ENCODE measurements around the gene NDUFA12. TPM values are rescaled to one million over a fixed set of nuclear protein-coding genes. Genes with fewer than 3 reads are reported as not detected.
A peak's percentile ranks its signal among the peaks of the same experiment; 100 is the strongest.
"Not testable (repeated sequence)": the region's sequence is repeated elsewhere in the genome, so short reads cannot be mapped to it uniquely, and the experiment has no call there.

The NDUFA12 gene
- total and polyA plus RNA-seq, 2 donors, result 119 to 136 TPM

DNA sequence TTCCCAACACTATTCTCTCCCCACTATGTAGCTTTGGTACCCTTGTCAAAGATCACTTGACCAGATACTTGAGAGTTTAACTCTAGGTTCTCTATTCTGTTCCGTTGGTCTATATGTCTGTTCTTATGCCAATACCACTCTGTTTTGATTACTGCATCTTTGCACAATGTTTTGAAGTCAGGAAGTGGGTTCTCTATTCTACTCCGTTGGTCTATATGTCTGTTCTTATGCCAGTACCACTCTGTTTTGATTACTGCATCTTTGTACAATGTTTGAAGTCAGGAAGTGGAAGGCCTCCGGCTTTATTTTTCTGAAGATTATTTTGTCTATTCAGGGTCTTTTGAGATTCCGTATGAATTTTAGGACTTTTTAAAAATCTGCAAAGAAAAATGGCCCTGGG, 2.7 kb upstream of the NDUFA12 start:
- H3K9me3 ChIP-seq (ENCODE audit: control insufficient read depth in 2 of 2, insufficient read depth in 1 of 2, low read length in 1 of 2), result peaks cover 0 to 21% of the 10 kb centered on the region in 2 donors
- WGBS, result 82% methylated on average over 4 of the region's 4 CpGs
- no peak for DNase-seq (ENCODE audit: low read depth in 6 of 9, low spot score in 9 of 9)
- H3K27ac ChIP-seq (ENCODE audit: low read depth in 1 of 2, low read length in 1 of 2), result no peak overlapping the region
- peaks cover 0 to 5% of the 10 kb centered on the region in 2 donors for H3K4me1 ChIP-seq (ENCODE audit: control insufficient read depth in 2 of 2, insufficient read depth in 2 of 2, low read length in 2 of 2)
- H3K27me3 ChIP-seq (ENCODE audit: control insufficient read depth in 2 of 2, insufficient read depth in 1 of 2, low read length in 1 of 2), result no peaks in the 10 kb centered on the region
- H3K36me3 ChIP-seq (ENCODE audit: control insufficient read depth in 2 of 2, insufficient read depth in 2 of 2, low read length in 1 of 2), result peaks cover 0 to 2% of the 10 kb centered on the region in 2 donors
- H3K4me3 ChIP-seq (ENCODE audit: low read length in 2 of 2), result no peak overlapping the region

DNA sequence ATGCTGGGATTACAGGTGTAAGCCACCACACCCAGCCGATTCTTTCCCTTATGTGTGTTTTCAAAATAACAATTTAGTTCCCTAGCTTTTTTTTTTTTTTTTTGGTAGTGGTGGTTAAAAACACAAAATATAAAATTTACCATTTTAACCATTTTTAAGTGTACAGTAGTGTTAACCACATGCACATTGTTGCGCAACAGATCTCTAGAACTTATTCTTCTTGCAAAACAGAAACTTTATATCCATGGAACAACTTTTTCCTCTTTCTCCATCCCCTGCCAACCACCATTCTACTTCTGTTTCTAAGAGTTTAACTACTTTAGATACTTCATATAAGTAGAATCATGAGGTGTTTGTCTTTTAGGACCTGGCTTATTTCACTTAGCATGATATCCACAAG, 1.1 kb upstream of the NDUFA12 start:
- WGBS, result over 99% methylated on average over 2 of the region's 2 CpGs
- H3K4me3 ChIP-seq (ENCODE audit: low read length in 2 of 2), result no peak overlapping the region
- no peak overlapping the region for H3K27ac ChIP-seq (ENCODE audit: low read depth in 1 of 2, low read length in 1 of 2)
- no peak for DNase-seq (ENCODE audit: low read depth in 6 of 9, low spot score in 9 of 9)
- H3K4me1 ChIP-seq (ENCODE audit: control insufficient read depth in 2 of 2, insufficient read depth in 2 of 2, low read length in 2 of 2), result peaks cover 0 to 5% of the 10 kb centered on the region in 2 donors
- H3K36me3 ChIP-seq (ENCODE audit: control insufficient read depth in 2 of 2, insufficient read depth in 2 of 2, low read length in 1 of 2), result peaks cover 6 to 10% of the 10 kb centered on the region in 2 donors
- H3K9me3 ChIP-seq (ENCODE audit: control insufficient read depth in 2 of 2, insufficient read depth in 1 of 2, low read length in 1 of 2), result peaks cover 0 to 21% of the 10 kb centered on the region in 2 donors
- H3K27me3 ChIP-seq (ENCODE audit: control insufficient read depth in 2 of 2, insufficient read depth in 1 of 2, low read length in 1 of 2), result no peaks in the 10 kb centered on the region

DNA sequence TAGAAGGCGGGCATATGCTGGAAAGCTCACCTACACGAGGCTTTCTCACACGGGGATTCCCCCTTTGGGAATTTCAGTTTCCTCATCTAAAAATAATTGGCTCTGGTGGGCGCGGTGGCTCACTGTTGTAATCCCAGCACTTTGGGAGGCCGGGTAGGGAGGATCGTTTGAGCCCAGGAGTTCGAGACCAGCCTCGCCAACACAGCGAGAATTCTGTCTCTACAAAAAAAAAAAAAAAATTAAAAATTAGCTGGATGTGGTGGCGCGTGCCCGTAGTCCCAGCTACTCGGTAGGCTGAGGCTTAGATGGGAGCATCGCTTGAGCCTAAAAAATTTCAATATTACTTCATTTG, 400 bp upstream of the NDUFA12 start:
- Histone ChIP-seq H3K36me3 (ENCODE audit: control insufficient read depth in 2 of 2, insufficient read depth in 2 of 2, low read length in 1 of 2) (peaks cover 6 to 10% of the 10 kb centered on the region in 2 donors), H3K27me3 (ENCODE audit: control insufficient read depth in 2 of 2, insufficient read depth in 1 of 2, low read length in 1 of 2) (no peaks in the 10 kb centered on the region), H3K4me1 (ENCODE audit: control insufficient read depth in 2 of 2, insufficient read depth in 2 of 2, low read length in 2 of 2) (peaks cover 0 to 5% of the 10 kb centered on the region in 2 donors), H3K4me3 (ENCODE audit: low read length in 2 of 2) (peak overlapping the region; percentile 73 to 86), H3K9me3 (ENCODE audit: control insufficient read depth in 2 of 2, insufficient read depth in 1 of 2, low read length in 1 of 2) (peaks cover 0 to 19% of the 10 kb centered on the region in 2 donors), H3K27ac (ENCODE audit: low read depth in 1 of 2, low read length in 1 of 2) (peak overlapping the region; percentile 3 to 38)
- no peak for DNase-seq (ENCODE audit: low read depth in 6 of 9, low spot score in 9 of 9)
- 77% methylated on average over 15 of the region's 15 CpGs for WGBS

DNA sequence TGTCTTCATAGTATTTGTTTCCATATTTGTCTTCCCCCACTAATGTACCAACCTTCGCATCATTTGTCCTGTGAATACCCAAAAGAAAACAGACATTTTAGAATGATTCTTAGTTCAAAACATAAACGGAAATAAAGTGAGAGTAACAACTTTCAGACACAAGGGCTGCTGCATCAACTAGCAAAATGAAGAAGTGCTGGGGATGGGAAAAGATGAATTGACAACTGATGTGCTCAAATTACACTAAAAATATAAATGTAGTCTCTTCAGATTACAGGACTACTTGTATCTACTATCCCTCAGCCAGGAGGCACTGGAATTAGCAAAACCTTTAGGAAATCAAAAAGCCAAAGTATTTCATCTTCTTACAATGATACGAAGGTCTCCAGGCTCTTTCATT, 743 bp downstream of the NDUFA12 start:
- Histone ChIP-seq H3K4me1 (ENCODE audit: control insufficient read depth in 2 of 2, insufficient read depth in 2 of 2, low read length in 2 of 2) (peaks cover 0 to 5% of the 10 kb centered on the region in 2 donors), H3K27ac (ENCODE audit: low read depth in 1 of 2, low read length in 1 of 2) (peak overlapping the region in 1 of 2 donors; percentile 71), H3K27me3 (ENCODE audit: control insufficient read depth in 2 of 2, insufficient read depth in 1 of 2, low read length in 1 of 2) (no peaks in the 10 kb centered on the region), H3K9me3 (ENCODE audit: control insufficient read depth in 2 of 2, insufficient read depth in 1 of 2, low read length in 1 of 2) (peaks cover 0 to 7% of the 10 kb centered on the region in 2 donors), H3K36me3 (ENCODE audit: control insufficient read depth in 2 of 2, insufficient read depth in 2 of 2, low read length in 1 of 2) (peaks cover 6 to 10% of the 10 kb centered on the region in 2 donors), H3K4me3 (ENCODE audit: low read length in 2 of 2) (peak overlapping the region; percentile 73 to 86)
- DNase-seq (ENCODE audit: low read depth in 6 of 9, low spot score in 9 of 9), result no peak
- 33% methylated on average over 3 of the region's 3 CpGs for WGBS

DNA sequence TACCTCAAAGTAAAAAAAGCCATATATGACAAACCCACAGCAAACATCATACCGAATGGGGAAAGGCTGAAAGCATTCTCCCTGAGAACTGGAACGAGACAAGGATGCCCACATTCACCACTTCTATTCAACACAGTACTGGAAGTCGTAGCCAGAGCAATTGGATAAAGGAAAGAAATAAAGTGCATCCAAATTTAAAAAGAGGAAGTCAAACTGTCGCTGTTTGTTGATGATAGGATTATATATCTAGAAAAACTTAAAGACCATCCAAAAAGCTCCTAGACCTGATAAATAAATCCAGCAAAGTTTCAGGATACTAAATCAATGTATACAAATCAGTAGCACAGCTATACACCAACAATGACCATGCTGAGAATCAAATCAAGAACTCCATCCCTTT, 5.2 kb downstream of the NDUFA12 start:
- Histone ChIP-seq H3K9me3 (ENCODE audit: control insufficient read depth in 2 of 2, insufficient read depth in 1 of 2, low read length in 1 of 2) (no peaks in the 10 kb centered on the region), H3K27ac (ENCODE audit: low read depth in 1 of 2, low read length in 1 of 2) (no peak overlapping the region), H3K4me3 (ENCODE audit: low read length in 2 of 2) (no peak overlapping the region), H3K36me3 (ENCODE audit: control insufficient read depth in 2 of 2, insufficient read depth in 2 of 2, low read length in 1 of 2) (peaks cover 11 to 22% of the 10 kb centered on the region in 2 donors), H3K4me1 (ENCODE audit: control insufficient read depth in 2 of 2, insufficient read depth in 2 of 2, low read length in 2 of 2) (no peaks in the 10 kb centered on the region), H3K27me3 (ENCODE audit: control insufficient read depth in 2 of 2, insufficient read depth in 1 of 2, low read length in 1 of 2) (no peaks in the 10 kb centered on the region)
- no peak for DNase-seq (ENCODE audit: low read depth in 6 of 9, low spot score in 9 of 9)
- WGBS, result 31% methylated on average over 4 of the region's 4 CpGs

DNA sequence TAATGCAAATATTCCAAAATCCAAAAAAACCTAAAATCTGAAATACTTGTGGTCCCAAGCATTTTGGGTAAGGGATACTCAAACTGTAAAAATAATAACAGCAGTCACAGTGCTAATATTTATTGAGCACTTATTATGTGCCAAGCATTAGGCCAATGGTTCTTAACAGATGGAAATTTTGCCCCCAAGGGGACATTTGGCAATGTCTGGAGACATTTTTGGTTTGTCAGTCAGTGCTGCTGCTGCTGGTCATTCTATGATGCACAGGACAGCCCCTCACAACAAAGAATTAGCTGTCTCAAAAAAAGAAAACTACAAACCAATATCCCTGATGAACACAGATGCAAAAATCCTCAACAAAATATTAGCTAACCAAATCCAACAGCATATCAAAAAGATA, 5.8 kb downstream of the NDUFA12 start:
- H3K27ac ChIP-seq (ENCODE audit: low read depth in 1 of 2, low read length in 1 of 2), result no peak overlapping the region
- peaks cover 11 to 26% of the 10 kb centered on the region in 2 donors for H3K36me3 ChIP-seq (ENCODE audit: control insufficient read depth in 2 of 2, insufficient read depth in 2 of 2, low read length in 1 of 2)
- H3K4me3 ChIP-seq (ENCODE audit: low read length in 2 of 2), result no peak overlapping the region
- no peaks in the 10 kb centered on the region for H3K9me3 ChIP-seq (ENCODE audit: control insufficient read depth in 2 of 2, insufficient read depth in 1 of 2, low read length in 1 of 2)
- no peaks in the 10 kb centered on the region for H3K27me3 ChIP-seq (ENCODE audit: control insufficient read depth in 2 of 2, insufficient read depth in 1 of 2, low read length in 1 of 2)
- no peak for DNase-seq (ENCODE audit: low read depth in 6 of 9, low spot score in 9 of 9)
- H3K4me1 ChIP-seq (ENCODE audit: control insufficient read depth in 2 of 2, insufficient read depth in 2 of 2, low read length in 2 of 2), result no peaks in the 10 kb centered on the region

DNA sequence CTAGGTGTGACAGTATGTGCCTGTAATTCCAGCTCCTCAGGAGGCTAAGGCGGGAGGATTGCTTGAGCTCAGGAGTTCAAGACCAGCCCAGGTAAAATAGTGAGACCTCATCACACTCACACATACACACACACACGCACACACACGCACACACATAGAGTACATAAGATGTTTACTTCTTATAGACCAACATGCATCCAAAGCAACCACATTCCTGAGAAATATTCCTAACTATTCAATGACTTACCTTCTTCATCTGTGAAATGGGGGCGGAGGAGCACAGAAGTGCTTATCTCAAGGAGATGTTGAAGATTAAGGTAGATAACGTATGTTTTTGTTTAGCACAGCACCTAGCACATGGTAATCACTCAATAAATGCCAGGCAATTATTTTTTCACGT, 6.4 kb downstream of the NDUFA12 start:
- Histone ChIP-seq H3K4me3 (ENCODE audit: low read length in 2 of 2) (no peak overlapping the region), H3K27me3 (ENCODE audit: control insufficient read depth in 2 of 2, insufficient read depth in 1 of 2, low read length in 1 of 2) (no peaks in the 10 kb centered on the region), H3K4me1 (ENCODE audit: control insufficient read depth in 2 of 2, insufficient read depth in 2 of 2, low read length in 2 of 2) (no peaks in the 10 kb centered on the region), H3K27ac (ENCODE audit: low read depth in 1 of 2, low read length in 1 of 2) (no peak overlapping the region), H3K36me3 (ENCODE audit: control insufficient read depth in 2 of 2, insufficient read depth in 2 of 2, low read length in 1 of 2) (peaks cover 16 to 32% of the 10 kb centered on the region in 2 donors), H3K9me3 (ENCODE audit: control insufficient read depth in 2 of 2, insufficient read depth in 1 of 2, low read length in 1 of 2) (no peaks in the 10 kb centered on the region)
- WGBS, result 98% methylated on average over 6 of the region's 6 CpGs
- DNase-seq (ENCODE audit: low read depth in 6 of 9, low spot score in 9 of 9), result no peak

DNA sequence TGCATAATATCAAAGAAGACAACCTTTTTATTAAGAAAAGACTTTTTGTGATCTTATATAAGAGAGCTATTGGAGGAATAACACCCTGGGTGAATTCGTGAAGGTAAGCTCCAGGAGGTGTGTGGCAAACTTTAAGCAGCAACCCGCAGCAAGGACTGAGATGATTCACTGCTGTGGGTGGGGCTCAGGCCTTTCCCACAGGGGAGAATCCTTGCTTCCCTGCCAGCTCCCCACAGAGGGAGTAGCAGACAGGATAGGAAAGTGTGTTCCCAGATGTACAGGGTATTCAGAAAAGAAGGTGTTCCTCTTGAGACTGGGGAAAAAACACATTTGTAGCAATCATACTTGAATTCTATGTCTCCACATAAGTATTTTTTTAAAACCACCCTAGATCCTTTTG, 9.2 kb downstream of the NDUFA12 start:
- peaks cover 0 to 6% of the 10 kb centered on the region in 2 donors for H3K4me1 ChIP-seq (ENCODE audit: control insufficient read depth in 2 of 2, insufficient read depth in 2 of 2, low read length in 2 of 2)
- H3K27ac ChIP-seq (ENCODE audit: low read depth in 1 of 2, low read length in 1 of 2), result no peak overlapping the region
- H3K36me3 ChIP-seq (ENCODE audit: control insufficient read depth in 2 of 2, insufficient read depth in 2 of 2, low read length in 1 of 2), result peaks cover 10 to 32% of the 10 kb centered on the region in 2 donors
- no peak overlapping the region for H3K4me3 ChIP-seq (ENCODE audit: low read length in 2 of 2)
- no peak for DNase-seq (ENCODE audit: low read depth in 6 of 9, low spot score in 9 of 9)
- H3K9me3 ChIP-seq (ENCODE audit: control insufficient read depth in 2 of 2, insufficient read depth in 1 of 2, low read length in 1 of 2), result no peaks in the 10 kb centered on the region
- 100% methylated on average over 2 of the region's 2 CpGs for WGBS
- no peaks in the 10 kb centered on the region for H3K27me3 ChIP-seq (ENCODE audit: control insufficient read depth in 2 of 2, insufficient read depth in 1 of 2, low read length in 1 of 2)

DNA sequence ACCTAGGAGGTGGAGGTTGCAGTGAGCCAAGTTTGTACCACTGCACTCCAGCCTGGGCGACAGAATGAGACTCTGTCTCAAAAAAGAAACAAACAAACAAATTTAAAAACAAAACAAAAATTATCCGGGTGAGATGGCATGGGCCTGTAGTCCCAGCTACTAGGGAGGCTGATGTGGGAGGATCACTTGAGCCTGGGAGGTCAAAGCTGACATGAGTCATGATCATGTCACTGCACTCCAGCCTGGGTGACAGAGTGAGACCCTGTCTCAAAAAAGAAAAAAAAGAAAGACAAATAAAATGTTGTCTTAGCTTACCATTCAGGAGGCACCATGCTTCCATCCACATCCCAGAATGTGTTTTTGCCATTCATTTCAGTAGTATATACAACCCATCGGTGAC, 9.6 kb downstream of the NDUFA12 start:
- 65% methylated on average over 3 of the region's 3 CpGs for WGBS

DNA sequence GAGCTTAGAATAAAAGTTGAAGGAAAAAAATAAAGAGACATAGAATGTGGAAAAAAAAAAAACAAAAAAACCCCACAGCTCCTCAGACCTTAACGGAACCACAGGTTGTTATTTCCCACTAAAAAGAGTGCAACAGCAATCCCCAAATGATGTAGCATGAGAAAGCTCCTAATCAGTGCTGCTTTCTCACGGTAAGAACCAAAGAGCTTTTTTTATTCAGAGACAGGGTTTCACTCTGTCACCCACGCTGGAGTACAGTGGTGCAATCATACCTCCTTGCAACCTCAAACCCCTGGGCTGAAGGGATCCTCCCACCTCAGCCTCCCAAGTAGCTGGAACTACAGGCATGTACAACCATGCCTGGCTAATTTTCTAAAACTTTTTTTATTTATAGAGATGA, 13.3 kb downstream of the NDUFA12 start:
- Histone ChIP-seq H3K36me3 (ENCODE audit: control insufficient read depth in 2 of 2, insufficient read depth in 2 of 2, low read length in 1 of 2) (peaks cover 10 to 27% of the 10 kb centered on the region in 2 donors), H3K4me1 (ENCODE audit: control insufficient read depth in 2 of 2, insufficient read depth in 2 of 2, low read length in 2 of 2) (peaks cover 19% of the 10 kb centered on the region in 2 donors), H3K27ac (ENCODE audit: low read depth in 1 of 2, low read length in 1 of 2) (no peak overlapping the region), H3K9me3 (ENCODE audit: control insufficient read depth in 2 of 2, insufficient read depth in 1 of 2, low read length in 1 of 2) (no peaks in the 10 kb centered on the region), H3K27me3 (ENCODE audit: control insufficient read depth in 2 of 2, insufficient read depth in 1 of 2, low read length in 1 of 2) (no peaks in the 10 kb centered on the region), H3K4me3 (ENCODE audit: low read length in 2 of 2) (no peak overlapping the region)
- no peak for DNase-seq (ENCODE audit: low read depth in 6 of 9, low spot score in 9 of 9)
- 72% methylated on average over 3 of the region's 3 CpGs for WGBS

More for the DNA sequence above, 9.6 kb downstream of the NDUFA12 start:
- DNase-seq (ENCODE audit: low read depth in 6 of 9, low spot score in 9 of 9); H3K4me1 ChIP-seq (ENCODE audit: control insufficient read depth in 2 of 2, insufficient read depth in 2 of 2, low read length in 2 of 2); H3K27ac ChIP-seq (ENCODE audit: low read depth in 1 of 2, low read length in 1 of 2); H3K4me3 ChIP-seq (ENCODE audit: low read length in 2 of 2); H3K27me3 ChIP-seq (ENCODE audit: control insufficient read depth in 2 of 2, insufficient read depth in 1 of 2, low read length in 1 of 2); H3K9me3 ChIP-seq (ENCODE audit: control insufficient read depth in 2 of 2, insufficient read depth in 1 of 2, low read length in 1 of 2): not testable (repeated sequence)
- H3K36me3 ChIP-seq (ENCODE audit: control insufficient read depth in 2 of 2, insufficient read depth in 2 of 2, low read length in 1 of 2), result peaks cover 10 to 32% of the 10 kb centered on the region in 2 donors
